Neural crest cell (in vitro differentiated cells): ENCODE data around the gene PCYOX1L. TPM values are rescaled to one million over a fixed set of nuclear protein-coding genes. Genes with fewer than 3 reads are reported as not detected.

Experiments
- DNase-seq: peaks from one replicate; pipeline ENCODE4 v3.0.0; 2021; ENCODE audit warnings: low read depth, mixed read lengths, low spot score
- H3K27ac Mint-ChIP-seq: one replicate; pipeline ENCODE4 v1.8.0; 2021; ENCODE audit warnings: mild to moderate bottlenecking, mixed read lengths; ENCODE audit not compliant: unreplicated experiment
- H3K27me3 Mint-ChIP-seq: 2 replicates; pipeline ENCODE4 v1.8.0; 2021; ENCODE audit warnings: low read depth, mild to moderate bottlenecking, mixed read lengths
- H3K36me3 Mint-ChIP-seq: 2 replicates; pipeline ENCODE4 v1.8.0; 2021; ENCODE audit warnings: low read depth, mild to moderate bottlenecking, mixed read lengths
- H3K4me1 Mint-ChIP-seq: 2 replicates; pipeline ENCODE4 v1.8.0; 2021; ENCODE audit warnings: mixed read lengths
- H3K4me3 Mint-ChIP-seq: one replicate; pipeline ENCODE4 v1.8.0; 2021; ENCODE audit warnings: mild to moderate bottlenecking, mixed read lengths
- H3K9me3 Mint-ChIP-seq: 2 replicates; pipeline ENCODE4 v1.8.0; 2021; ENCODE audit warnings: mixed read lengths
- CTCF ChIP-seq: fragments of 200-600 bp; sonication (generic); conservative IDR thresholded peaks from 2 replicates; pipeline ENCODE4 v1.5.0; 2021; ENCODE audit warnings: antibody characterized with exemption, mild to moderate bottlenecking
- total RNA-seq: library from RNA; stranded (reverse); gene quantifications from 2 replicates; pipeline ENCODE4 v1.2.1, GENCODE V29; 2021

PCYOX1L gene
- total RNA-seq, 1 donor from 2014 or later = 22.9 TPM

- H3K4me3 Mint-ChIP-seq = no peak overlapping the region
- TF ChIP-seq CTCF = peak; percentile 87
- peak; percentile 77 for DNase-seq
- H3K27me3 Mint-ChIP-seq = no peaks in the 10 kb centered on the region
- no peak overlapping the region for H3K27ac Mint-ChIP-seq
- H3K36me3 Mint-ChIP-seq = peaks cover 3% of the 10 kb centered on the region
- H3K9me3 Mint-ChIP-seq = no peaks in the 10 kb centered on the region
- peaks cover 21% of the 10 kb centered on the region for H3K4me1 Mint-ChIP-seq
Measured at GRCh38 chr5:149367249-149367971, 9.6 kb downstream of the PCYOX1L start.

GRCh38 chr5:149367972-149368645, 10.3 kb downstream of the PCYOX1L start:
- no peak for TF ChIP-seq CTCF
- Mint-ChIP-seq H3K36me3 (peaks cover 3% of the 10 kb centered on the region), H3K4me1 (peaks cover 16% of the 10 kb centered on the region), H3K27me3 (no peaks in the 10 kb centered on the region), H3K9me3 (no peaks in the 10 kb centered on the region), H3K4me3 (no peak overlapping the region), H3K27ac (peak overlapping the region; percentile 35)
- no peak for DNase-seq

GRCh38 chr5:149370878-149371277, 13.0 kb downstream of the PCYOX1L start:
- DNase-seq = no peak
- Mint-ChIP-seq H3K36me3 (peaks cover 3% of the 10 kb centered on the region), H3K9me3 (no peaks in the 10 kb centered on the region), H3K27ac (no peak overlapping the region), H3K4me1 (peaks cover 7% of the 10 kb centered on the region), H3K4me3 (no peak overlapping the region), H3K27me3 (no peaks in the 10 kb centered on the region)
- TF ChIP-seq CTCF = no peak

GRCh38 chr5:149371296-149371962, 13.6 kb downstream of the PCYOX1L start:
- Mint-ChIP-seq H3K27me3 (no peaks in the 10 kb centered on the region), H3K4me3 (no peak overlapping the region), H3K36me3 (peaks cover 3% of the 10 kb centered on the region), H3K9me3 (no peaks in the 10 kb centered on the region), H3K4me1 (peaks cover 7% of the 10 kb centered on the region), H3K27ac (no peak overlapping the region)
- TF ChIP-seq CTCF = peak; percentile 75
- peak; percentile 49 for DNase-seq

GRCh38 chr5:149372076-149372795, 14.4 kb downstream of the PCYOX1L start:
- Mint-ChIP-seq H3K27ac (no peak overlapping the region), H3K36me3 (peaks cover 3% of the 10 kb centered on the region), H3K4me1 (peaks cover 6% of the 10 kb centered on the region), H3K4me3 (no peak overlapping the region), H3K27me3 (no peaks in the 10 kb centered on the region), H3K9me3 (no peaks in the 10 kb centered on the region)
- TF ChIP-seq CTCF = no peak
- DNase-seq = no peak
